DND-41 (cell line): ENCODE results near the gene RDH8.

Experiments used
- CTCF ChIP-seq: IDR thresholded peaks from 2 replicates; pipeline ENCODE4 v1.5.1; 2012; ENCODE audit warnings: borderline replicate concordance, low read length, moderate library complexity, mild to moderate bottlenecking; ENCODE audit not compliant: poor library complexity, severe bottlenecking; ENCODE audit errors: extremely low read depth
- EZH2 ChIP-seq: IDR thresholded peaks from 3 replicates; pipeline ENCODE4 v1.6.1; 2012; ENCODE audit warnings: borderline replicate concordance, low read depth, mild to moderate bottlenecking, moderate library complexity, low read length, inconsistent platforms; ENCODE audit not compliant: severe bottlenecking

GRCh38 chr19:9996541-9996940 is 16.7 kb upstream of the RDH8 start:
- TF ChIP-seq CTCF (no peak), EZH2 (no peak)
